D721Med (cell line): ENCODE measurements around the gene TRIM52.

Experiments
- DNase-seq: peaks from one replicate; pipeline ENCODE4 v3.0.0; 2011; ENCODE audit warnings: low spot score; ENCODE audit not compliant: insufficient read length
- FAIRE-seq: peaks from 2 replicates; lab custom pipeline; 2011; peaks lifted over from hg19 to GRCh38; lab: Jason Lieb, UNC
- TF ChIP-seq, protein P1 (sequence below): IDR thresholded peaks from 2 replicates; pipeline ENCODE4 v1.5.1; 2012; ENCODE audit warnings: mild to moderate bottlenecking, control low read depth; ENCODE audit not compliant: insufficient read depth; ENCODE audit errors: missing control alignments

Gene TRIM52

DNA sequence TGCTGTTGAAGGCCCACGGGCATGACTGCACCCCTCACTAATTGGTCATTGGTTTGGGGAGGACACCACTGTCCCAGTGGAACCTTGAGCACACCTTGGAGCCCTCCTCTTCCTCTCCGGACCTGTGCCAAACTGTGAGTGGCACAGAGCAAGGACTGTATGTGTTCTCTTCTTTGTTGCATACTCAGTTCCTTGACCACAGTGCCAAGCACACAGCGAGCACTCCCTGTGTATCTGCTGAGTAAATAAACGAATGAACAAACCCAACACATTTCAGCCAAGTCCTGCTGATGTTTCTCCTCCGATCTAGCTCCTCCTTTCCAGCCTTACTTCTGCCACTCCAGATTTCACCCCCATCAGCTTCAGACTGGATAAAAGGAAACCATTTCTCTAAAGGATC lies 2.7 kb upstream of the TRIM52 start:
- FAIRE-seq (no peak), DNase-seq (no peak)
- TF ChIP-seq, protein P1, sequence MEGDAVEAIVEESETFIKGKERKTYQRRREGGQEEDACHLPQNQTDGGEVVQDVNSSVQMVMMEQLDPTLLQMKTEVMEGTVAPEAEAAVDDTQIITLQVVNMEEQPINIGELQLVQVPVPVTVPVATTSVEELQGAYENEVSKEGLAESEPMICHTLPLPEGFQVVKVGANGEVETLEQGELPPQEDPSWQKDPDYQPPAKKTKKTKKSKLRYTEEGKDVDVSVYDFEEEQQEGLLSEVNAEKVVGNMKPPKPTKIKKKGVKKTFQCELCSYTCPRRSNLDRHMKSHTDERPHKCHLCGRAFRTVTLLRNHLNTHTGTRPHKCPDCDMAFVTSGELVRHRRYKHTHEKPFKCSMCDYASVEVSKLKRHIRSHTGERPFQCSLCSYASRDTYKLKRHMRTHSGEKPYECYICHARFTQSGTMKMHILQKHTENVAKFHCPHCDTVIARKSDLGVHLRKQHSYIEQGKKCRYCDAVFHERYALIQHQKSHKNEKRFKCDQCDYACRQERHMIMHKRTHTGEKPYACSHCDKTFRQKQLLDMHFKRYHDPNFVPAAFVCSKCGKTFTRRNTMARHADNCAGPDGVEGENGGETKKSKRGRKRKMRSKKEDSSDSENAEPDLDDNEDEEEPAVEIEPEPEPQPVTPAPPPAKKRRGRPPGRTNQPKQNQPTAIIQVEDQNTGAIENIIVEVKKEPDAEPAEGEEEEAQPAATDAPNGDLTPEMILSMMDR, result no peak

DNA sequence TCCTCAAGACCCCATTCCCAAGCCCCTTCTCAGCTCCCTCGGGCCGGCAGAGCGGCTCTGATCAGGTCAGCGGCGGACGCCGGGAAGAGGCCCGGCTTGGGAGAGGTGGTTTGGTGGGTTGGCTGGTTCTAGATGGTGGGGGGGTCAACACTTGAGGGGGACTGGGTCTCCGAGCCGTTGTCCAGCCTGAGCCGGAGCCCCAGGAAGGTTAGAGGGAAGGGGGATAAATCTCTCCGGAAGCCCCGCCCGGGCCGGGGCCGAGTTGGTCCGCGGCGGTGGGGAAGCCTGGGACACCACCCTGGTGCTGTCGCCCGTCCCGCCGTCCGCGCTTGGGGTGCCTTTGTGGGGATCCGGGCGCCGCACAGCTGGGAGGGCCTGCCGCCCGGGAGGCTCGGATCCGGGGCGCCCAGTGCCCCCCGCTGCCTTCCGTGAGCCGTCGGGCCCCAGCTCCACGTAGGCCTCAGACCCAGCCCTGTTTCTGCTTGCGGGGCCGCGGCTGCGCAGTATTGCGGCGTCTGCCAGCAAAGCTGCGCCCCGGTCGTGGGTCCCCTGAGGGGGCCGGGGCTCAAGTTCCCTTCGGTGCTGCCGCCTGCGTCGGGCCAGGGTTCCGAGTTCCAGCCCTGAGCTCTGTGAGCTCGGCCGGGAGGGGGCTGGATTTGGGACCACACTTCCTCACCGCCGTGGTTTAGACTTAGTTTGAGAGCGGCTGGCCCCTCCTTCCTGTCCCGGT lies 542 bp upstream of the TRIM52 start:
- DNase-seq, result no peak
- TF ChIP-seq, protein P1, result no peak
- no peak for FAIRE-seq

DNA sequence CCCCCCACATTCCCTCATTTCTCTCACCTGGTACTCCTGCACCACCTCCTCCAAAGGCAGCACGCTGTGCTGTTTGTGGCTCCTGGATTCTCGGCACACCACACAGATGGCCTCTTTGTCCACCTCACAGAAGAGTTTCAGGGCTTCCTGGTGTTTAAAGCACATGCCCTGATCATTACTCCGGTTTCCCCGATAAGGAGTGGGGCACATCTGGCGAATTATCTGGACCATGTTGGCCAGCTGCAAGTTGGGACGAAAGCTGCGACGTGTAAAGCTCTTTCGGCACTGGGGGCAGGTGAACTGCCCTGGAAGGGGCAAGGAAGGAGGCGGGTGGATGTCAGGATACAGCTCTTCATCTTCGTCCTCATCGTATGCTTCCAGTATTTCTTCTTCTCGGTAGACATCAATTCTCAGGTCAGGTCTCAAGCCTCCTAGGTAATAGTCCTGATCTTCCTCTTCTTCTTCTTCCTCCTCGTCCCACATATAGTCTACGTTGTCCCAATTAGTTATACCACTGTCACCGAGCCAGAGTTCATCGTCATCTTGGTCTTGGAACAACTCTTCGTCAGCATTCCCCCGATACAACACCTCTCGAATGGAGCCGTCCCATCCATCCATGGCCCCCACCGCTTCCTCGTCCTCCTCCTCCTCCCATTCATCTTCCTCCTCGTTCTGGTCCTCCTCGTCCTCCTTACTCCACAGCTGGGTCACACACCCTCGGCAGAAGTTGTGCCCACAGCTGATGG lies 796 bp downstream of the TRIM52 start:
- TF ChIP-seq, protein P1, result no peak
- DNase-seq, result no peak
- no peak for FAIRE-seq

DNA sequence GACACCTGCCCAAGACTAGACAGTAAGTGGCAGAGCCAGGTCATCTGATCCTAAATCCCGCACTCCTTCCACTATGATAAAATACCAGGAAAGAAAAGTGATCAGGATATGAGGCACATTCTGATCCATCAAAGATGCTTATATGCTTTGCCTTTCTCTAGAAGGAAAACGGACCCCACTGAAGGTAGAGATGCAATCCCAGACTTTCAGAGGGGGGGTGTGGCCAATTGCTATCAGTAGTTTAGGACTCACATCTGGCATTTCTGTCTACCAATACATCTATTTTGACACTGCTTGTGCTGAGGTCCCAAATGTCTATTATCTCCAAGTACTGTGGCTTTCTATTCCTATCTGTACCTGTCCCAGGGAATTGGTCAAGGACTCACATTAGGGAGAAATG lies 1.7 kb downstream of the TRIM52 start:
- TF ChIP-seq, protein P1, result no peak
- FAIRE-seq (no peak), DNase-seq (no peak)

DNA sequence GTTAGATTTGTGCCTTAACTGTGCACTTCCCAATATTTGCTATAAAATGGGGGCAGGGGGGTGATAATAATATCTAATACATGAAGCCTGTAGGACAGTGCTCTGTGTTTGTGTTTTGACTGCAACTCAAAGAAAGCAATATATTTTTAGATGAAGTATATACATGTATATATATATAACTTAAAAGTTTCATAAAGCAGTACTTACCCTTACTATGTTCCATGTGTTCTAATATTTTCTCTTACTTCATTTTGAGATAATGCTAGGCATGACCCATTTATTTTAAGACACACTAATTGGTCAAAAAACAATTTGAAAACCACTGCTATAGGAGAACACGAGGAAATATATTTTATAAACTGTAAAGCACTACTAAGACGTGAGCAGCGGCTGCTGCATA lies 2.4 kb downstream of the TRIM52 start:
- FAIRE-seq (no peak), DNase-seq (no peak)
- TF ChIP-seq, protein P1, result no peak

DNA sequence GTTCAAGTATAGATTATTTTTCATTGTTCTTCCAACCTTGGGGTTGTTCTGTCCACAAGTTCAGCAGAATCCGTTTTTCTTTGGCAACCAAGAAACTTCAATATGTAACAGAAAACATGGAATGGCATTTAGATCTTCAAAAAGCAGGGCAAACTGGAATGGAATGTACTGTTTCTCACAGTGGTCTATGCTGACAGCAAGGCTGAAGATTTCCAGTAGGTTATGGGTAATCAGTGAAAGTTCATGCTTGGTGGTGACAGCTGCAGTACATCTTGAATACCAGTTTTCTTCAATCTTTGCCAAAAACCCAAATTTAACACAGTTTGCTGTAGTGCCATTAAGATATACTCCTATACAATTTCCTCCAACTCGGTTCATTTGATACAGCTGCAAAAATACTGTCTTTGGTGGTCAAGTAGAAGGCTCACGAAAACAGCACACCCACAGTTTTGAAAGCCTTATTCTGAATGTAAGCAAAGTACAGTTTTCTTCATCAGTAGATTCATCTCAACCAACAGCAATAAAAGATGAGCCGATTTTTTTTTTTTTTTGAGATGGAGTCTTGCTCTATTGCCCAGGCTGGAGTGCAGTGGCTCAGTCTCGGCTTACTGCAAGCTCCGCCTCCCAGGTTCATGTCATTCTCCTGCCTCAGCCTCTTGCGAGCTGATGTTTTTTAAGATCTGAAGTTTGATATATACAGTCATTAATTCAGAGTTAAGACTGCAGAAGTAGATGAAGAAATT lies 4.9 kb downstream of the TRIM52 start:
- DNase-seq, result no peak
- TF ChIP-seq, protein P1, result no peak
- no peak for FAIRE-seq
